Inflammatory macrophage treated with lipopolysaccharide for 4 hours (primary cell): ENCODE data around the gene GNG13.
"Not testable (repeated sequence)": the region's sequence is repeated elsewhere in the genome, so short reads cannot be mapped to it uniquely, and the experiment has no call there.

Experiments used
- DNase-seq: peaks from one replicate; pipeline ENCODE4 v3.0.0-alpha.2; 2020

Gene GNG13

GRCh38 chr16:831571-832413, 31.3 kb upstream of the GNG13 start:
- no peak for DNase-seq

GRCh38 chr16:830871-831570, 30.5 kb upstream of the GNG13 start:
- no peak for DNase-seq

- DNase-seq, result no peak
Measured at GRCh38 chr16:830107-830870, 29.8 kb upstream of the GNG13 start.

GRCh38 chr16:828891-829290, 28.4 kb upstream of the GNG13 start:
- no peak for DNase-seq

- no peak for DNase-seq
Measured at GRCh38 chr16:827513-827912, 27.0 kb upstream of the GNG13 start.

GRCh38 chr16:825341-826061, 25.0 kb upstream of the GNG13 start:
- DNase-seq, result no peak

GRCh38 chr16:824601-825000, 24.1 kb upstream of the GNG13 start:
- DNase-seq, result no peak

GRCh38 chr16:824194-824593, 23.7 kb upstream of the GNG13 start:
- DNase-seq, result no peak

GRCh38 chr16:822909-823297, 22.4 kb upstream of the GNG13 start:
- no peak for DNase-seq

- DNase-seq, result no peak
Measured at GRCh38 chr16:822174-822908, 21.8 kb upstream of the GNG13 start.

- no peak for DNase-seq
Measured at GRCh38 chr16:821751-822150, 21.2 kb upstream of the GNG13 start.

- no peak for DNase-seq
Measured at GRCh38 chr16:820748-821147, 20.2 kb upstream of the GNG13 start.

- DNase-seq, result not testable (repeated sequence)
Measured at GRCh38 chr16:820044-820408, 19.5 kb upstream of the GNG13 start.

GRCh38 chr16:819336-820043, 19.0 kb upstream of the GNG13 start:
- no peak for DNase-seq

GRCh38 chr16:818592-818991, 18.1 kb upstream of the GNG13 start:
- DNase-seq, result no peak

GRCh38 chr16:818132-818531, 17.6 kb upstream of the GNG13 start:
- no peak for DNase-seq

GRCh38 chr16:817001-817906, 16.7 kb upstream of the GNG13 start:
- DNase-seq, result no peak

GRCh38 chr16:815861-816260, 15.3 kb upstream of the GNG13 start:
- DNase-seq, result no peak

- no peak for DNase-seq
Measured at GRCh38 chr16:814974-815373, 14.4 kb upstream of the GNG13 start.

GRCh38 chr16:813916-814412, 13.4 kb upstream of the GNG13 start:
- no peak for DNase-seq
